Left cardiac atrium (tissue), 4 donors: ENCODE measurements around the gene CSNK1A1L. TPM values are rescaled to one million over a fixed set of nuclear protein-coding genes. Genes with fewer than 3 reads are reported as not detected.

Experiments
- ATAC-seq, 2 donors: fragments of 200-7000 bp; cut with Tn5 transposase; one replicate each; pipeline ENCODE4 v1.9.1; 2020; ENCODE audit warnings: mild to moderate bottlenecking in 2 of 2, moderate library complexity in 2 of 2
- DNase-seq: peaks from one replicate; pipeline ENCODE4 v3.0.0-alpha.2; 2020
- intact Hi-C, 2 donors: fragments of 100-400 bp; cut with DNase I; formaldehyde crosslinking; loops; one replicate each; pipeline versions ENCODE4 v1.14.1 to v1.15.1; 2022 to 2023
- total RNA-seq, 2 donors: library from RNA; stranded (reverse); fragmentation: NEBNext Ultra II Directional; extraction: Animal tissue kit (Norgen Biotek cat#: 25700); gene quantifications; one replicate each; pipeline ENCODE4 v1.2.1, GENCODE V29; 2021
- donor health status: DM: no; HTN: yes; CAD: no.
- donor health status: DM: no; HTN: yes; CAD: no; lungs with severe emphysema.
- donor health status: DM: yes; HTN: yes; CAD: no.
- donor health status: Dilated cardiomyopathy.

The CSNK1A1L gene
- total RNA-seq, 2 donors from 2014 or later, result not detected

- DNase-seq (no peak), ATAC-seq (no peak)
- intact Hi-C loops, result no loop called here
These were observed 8.1 kb upstream of the CSNK1A1L start for GRCh38 chr13:37113534-37113933.

GRCh38 chr13:37109051-37109678 lies 3.7 kb upstream of the CSNK1A1L start:
- DNase-seq, result no peak
- intact Hi-C loops, result loop anchor here (1.0 to 2.0 kb wide), 2 partner anchors 494 kb away; no protein-coding TSS in a partner anchor

GRCh38 chr13:37107868-37108267 lies 2.4 kb upstream of the CSNK1A1L start:
- DNase-seq (no peak), ATAC-seq (no peak)
- intact Hi-C loops, result loop anchor here in 1 of 2 donors (2.0 kb wide), 1 partner anchor 495 kb away; no protein-coding TSS in a partner anchor

More at GRCh38 chr13:37109051-37109678, 3.7 kb upstream of the CSNK1A1L start:
- peak; percentile 34 to 70 for ATAC-seq

GRCh38 chr13:37107456-37107855 lies 2.0 kb upstream of the CSNK1A1L start:
- intact Hi-C loops, result no loop called here
- DNase-seq, result no peak
- ATAC-seq, result no peak

GRCh38 chr13:37106642-37107041 lies 1.2 kb upstream of the CSNK1A1L start:
- intact Hi-C loops, result no loop called here
- ATAC-seq, result no peak
- no peak for DNase-seq

- intact Hi-C loops, result no loop called here
- DNase-seq (no peak), ATAC-seq (no peak)
These were observed 2.6 kb downstream of the CSNK1A1L start for GRCh38 chr13:37102896-37103295.

GRCh38 chr13:37101201-37101600 lies 4.3 kb downstream of the CSNK1A1L start:
- DNase-seq (no peak), ATAC-seq (no peak)
- intact Hi-C loops, result no loop called here

- no peak for ATAC-seq
- intact Hi-C loops, result no loop called here
- DNase-seq, result no peak
These were observed 4.7 kb downstream of the CSNK1A1L start for GRCh38 chr13:37100731-37101130.

- intact Hi-C loops, result no loop called here
These were observed 8.4 kb downstream of the CSNK1A1L start for GRCh38 chr13:37097076-37097475.

GRCh38 chr13:37094840-37095239 lies 10.6 kb downstream of the CSNK1A1L start:
- no peak for DNase-seq
- intact Hi-C loops, result no loop called here
- ATAC-seq, result no peak

More at GRCh38 chr13:37097076-37097475, 8.4 kb downstream of the CSNK1A1L start:
- ATAC-seq (no peak), DNase-seq (no peak)

GRCh38 chr13:37094099-37094498 lies 11.4 kb downstream of the CSNK1A1L start:
- no peak for ATAC-seq
- intact Hi-C loops, result no loop called here

GRCh38 chr13:37091835-37092234 lies 13.6 kb downstream of the CSNK1A1L start:
- intact Hi-C loops, result no loop called here
- no peak for ATAC-seq
- no peak for DNase-seq

More at GRCh38 chr13:37094099-37094498, 11.4 kb downstream of the CSNK1A1L start:
- no peak for DNase-seq

- ATAC-seq (no peak), DNase-seq (no peak)
- intact Hi-C loops, result no loop called here
These were observed 14.6 kb downstream of the CSNK1A1L start for GRCh38 chr13:37090912-37091311.

- ATAC-seq (no peak), DNase-seq (no peak)
- intact Hi-C loops, result no loop called here
These were observed 16.0 kb downstream of the CSNK1A1L start for GRCh38 chr13:37089495-37089894.

GRCh38 chr13:37087486-37087885 lies 18.0 kb downstream of the CSNK1A1L start:
- DNase-seq (no peak), ATAC-seq (no peak)
- intact Hi-C loops, result no loop called here

GRCh38 chr13:37085606-37086005 lies 19.9 kb downstream of the CSNK1A1L start:
- intact Hi-C loops, result no loop called here
- ATAC-seq, result no peak
- no peak for DNase-seq

GRCh38 chr13:37076818-37077217 lies 28.6 kb downstream of the CSNK1A1L start:
- intact Hi-C loops, result loop anchor here in 1 of 2 donors (10.0 kb wide), 1 partner anchor 528 kb away; no protein-coding TSS in a partner anchor
- no peak for DNase-seq
- ATAC-seq, result no peak

GRCh38 chr13:37075164-37075563 lies 30.3 kb downstream of the CSNK1A1L start:
- DNase-seq, result no peak
- intact Hi-C loops, result loop anchor here in 1 of 2 donors (10.0 kb wide), 1 partner anchor 530 kb away; no protein-coding TSS in a partner anchor
- no peak for ATAC-seq

- peak in 1 of 2 donors; percentile 53 for ATAC-seq
- no peak for DNase-seq
- intact Hi-C loops, result loop anchor here in 1 of 2 donors (10.0 kb wide), 1 partner anchor 530 kb away; no protein-coding TSS in a partner anchor
These were observed 30.8 kb downstream of the CSNK1A1L start for GRCh38 chr13:37074703-37075102.

GRCh38 chr13:37072024-37072423 lies 33.4 kb downstream of the CSNK1A1L start:
- no peak for DNase-seq
- intact Hi-C loops, result loop anchor here in 1 of 2 donors (10.0 kb wide), 1 partner anchor 533 kb away; no protein-coding TSS in a partner anchor
- ATAC-seq, result no peak

GRCh38 chr13:37070956-37071355 lies 34.5 kb downstream of the CSNK1A1L start:
- intact Hi-C loops, result loop anchor here in 1 of 2 donors (10.0 kb wide), 1 partner anchor 534 kb away; no protein-coding TSS in a partner anchor

More at GRCh38 chr13:37070956-37071355, 34.5 kb downstream of the CSNK1A1L start:
- DNase-seq (no peak), ATAC-seq (no peak)
